Measurements from ENCODE around the gene WFIKKN2.
"Not testable (repeated sequence)": the region's sequence is repeated elsewhere in the genome, so short reads cannot be mapped to it uniquely, and the experiment has no call there.

The WFIKKN2 gene

DNA sequence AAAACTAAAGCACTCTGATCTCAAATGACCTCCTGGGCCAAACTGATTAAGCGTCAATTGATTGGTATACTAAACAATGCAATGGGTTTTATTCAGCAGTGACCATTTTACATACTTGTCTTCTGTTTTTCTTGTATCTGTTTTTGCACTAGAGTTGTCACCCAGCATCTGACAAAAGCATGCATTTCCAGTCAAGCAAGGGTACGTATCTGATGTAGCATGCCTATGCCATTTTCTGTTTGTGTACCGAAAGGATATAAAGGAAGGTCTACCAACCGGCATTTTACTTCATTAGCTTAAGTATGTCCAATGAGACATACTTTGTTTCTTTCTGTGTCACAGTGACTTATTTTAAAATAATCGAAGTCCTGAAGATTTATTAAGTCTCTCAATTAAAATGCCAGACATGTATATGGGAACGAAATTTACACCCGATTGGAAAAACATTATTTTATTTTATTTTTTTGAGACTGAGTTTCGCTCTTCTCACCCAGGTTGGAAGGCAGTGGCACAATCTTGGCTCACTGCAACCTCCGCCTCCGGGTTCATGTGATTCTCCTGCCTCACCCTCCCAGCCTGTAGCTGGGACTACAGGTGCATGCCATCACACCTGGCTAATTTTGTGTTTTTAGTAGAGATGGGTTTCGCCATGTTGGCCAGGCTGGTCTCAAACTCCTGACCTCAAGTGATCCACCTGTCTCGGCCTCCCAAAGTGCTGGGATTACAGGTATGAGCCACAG lies 23.3 kb downstream of the WFIKKN2 start:
- no peak for DNase-seq

GRCh38 chr17:50859727-50860126 lies 24.3 kb downstream of the WFIKKN2 start:
- not testable (repeated sequence) for DNase-seq

DNA sequence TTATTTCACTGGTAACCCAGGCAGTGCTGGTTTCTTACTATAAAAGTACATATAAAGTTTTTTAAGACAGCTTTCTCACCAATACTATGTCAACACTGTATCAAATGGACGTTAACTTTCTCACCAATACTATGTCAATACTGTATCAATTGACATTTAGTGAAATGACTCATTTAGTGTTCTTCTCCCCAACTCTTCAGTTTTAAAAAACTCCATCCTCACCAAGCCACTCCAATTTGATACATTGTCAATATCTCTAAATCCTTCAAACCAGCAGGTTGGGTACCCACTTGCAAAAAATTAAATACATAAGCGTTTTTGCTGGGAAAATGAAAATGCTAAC lies 25.9 kb downstream of the WFIKKN2 start:
- no peak for DNase-seq

DNA sequence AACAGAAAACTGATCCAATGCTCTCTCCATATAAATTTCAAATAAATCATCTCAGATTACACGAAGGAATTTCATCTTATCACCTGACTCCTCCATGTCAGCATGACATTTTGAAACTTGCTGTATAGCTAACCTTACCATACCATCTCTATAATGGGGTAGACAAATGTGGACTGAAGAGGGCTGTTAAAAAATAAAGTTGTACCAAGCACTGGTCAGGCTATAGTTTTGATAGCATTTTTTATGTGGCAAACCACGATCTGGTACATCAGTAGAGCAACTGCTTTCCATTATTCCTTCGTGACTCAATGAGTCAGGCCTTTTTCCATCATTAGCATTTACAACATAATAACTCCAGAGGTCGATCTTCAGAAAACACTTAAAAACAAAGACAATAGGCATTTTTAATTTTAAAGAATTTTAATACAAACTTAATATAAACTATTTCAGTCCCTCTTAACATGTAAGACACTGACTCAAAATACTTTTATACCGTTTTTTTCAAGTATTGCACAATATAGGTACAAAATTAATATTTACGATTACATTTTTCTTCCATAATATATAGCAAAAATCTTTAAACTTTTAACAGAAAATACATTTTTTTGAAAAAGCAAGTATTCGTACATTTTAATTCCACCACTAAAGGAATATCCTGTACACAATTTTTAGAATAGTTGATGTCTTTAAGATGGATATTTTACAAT lies 26.6 kb downstream of the WFIKKN2 start:
- no peak for DNase-seq

- DNase-seq: peak; percentile 58
Observed at GRCh38 chr17:50863221-50863843, 27.9 kb downstream of the WFIKKN2 start.

- no peak for DNase-seq
Observed at GRCh38 chr17:50863931-50864330, 28.5 kb downstream of the WFIKKN2 start.

DNA sequence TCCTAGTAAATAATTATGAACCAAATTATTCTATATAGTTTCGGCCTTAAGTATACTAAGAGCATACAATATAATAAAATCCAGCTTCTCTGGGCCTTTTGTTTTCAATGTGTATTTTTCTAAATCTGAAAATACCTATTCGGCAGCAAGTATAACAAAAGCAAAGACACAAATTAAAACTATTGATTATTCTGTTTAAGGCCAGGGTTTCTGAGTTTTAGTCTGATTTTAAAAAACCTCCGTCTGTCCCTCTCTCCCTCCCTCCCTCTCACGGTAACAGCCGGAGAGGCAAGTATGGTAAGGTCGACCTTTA lies 29.3 kb downstream of the WFIKKN2 start:
- DNase-seq: no peak

DNA sequence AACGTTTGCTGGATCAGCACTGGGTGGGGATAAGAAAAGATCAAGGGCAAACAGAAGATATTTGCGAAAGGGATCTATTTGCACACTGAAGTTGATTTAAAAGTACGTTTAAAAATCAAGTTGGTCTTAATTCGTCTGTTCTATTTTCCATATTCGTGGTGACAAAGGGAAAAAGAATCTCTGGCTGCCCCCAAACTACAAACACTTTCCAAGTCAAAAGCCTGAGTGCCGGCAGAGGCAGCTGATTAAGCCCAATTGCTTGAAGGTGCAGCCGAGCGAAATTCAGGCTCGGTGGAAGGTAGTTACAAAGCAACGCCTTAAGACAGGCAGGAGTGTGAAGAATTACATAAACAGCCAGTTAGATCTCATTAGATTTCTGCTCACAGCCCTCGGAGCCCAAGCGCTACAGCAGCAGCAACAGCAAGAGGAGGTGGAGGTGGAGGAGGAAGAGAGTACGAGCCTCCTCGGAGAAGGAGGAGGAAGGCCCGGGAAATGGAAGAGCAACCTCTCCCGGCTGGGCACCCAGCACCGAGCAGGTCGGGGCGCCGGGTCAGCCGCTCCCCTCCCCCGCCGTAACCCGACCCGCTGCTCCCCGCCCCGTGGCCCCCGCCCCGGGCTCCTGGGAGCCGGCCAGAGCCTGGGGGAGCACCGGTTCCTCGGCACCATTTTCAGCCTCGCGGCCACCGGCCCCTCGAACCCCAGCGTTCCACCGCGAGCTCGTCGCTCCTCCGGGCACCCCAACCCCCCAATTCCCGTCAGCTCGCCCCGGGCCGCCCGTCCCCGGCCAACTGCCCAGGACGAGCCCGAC lies 29.9 kb downstream of the WFIKKN2 start:
- DNase-seq: peak; percentile 69

DNA sequence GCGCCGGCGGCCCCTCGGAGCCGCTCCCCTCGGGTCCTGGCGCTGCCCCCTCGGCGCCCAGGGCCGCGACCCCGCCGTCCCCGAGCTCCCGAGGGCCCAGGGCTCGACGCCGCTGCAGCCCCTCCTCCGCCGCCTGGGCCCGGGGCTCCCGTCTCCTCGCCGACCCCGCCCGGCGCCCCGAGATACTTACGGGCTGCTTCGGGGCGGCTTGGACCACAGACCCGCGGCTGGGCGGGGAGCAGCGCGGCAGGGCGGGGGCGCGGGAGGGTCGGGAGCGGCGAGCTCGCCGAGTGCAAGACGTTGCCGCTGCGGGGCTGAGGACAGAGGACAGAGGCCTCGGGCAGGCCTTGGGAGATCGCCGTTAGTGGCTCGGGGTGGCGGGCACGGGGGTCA lies 30.5 kb downstream of the WFIKKN2 start:
- no peak for DNase-seq

GRCh38 chr17:50866261-50866949 lies 31.0 kb downstream of the WFIKKN2 start, which contains the start of gene TOB1:
Gene TOB1 (minus strand): TSS chr17:50866354. CDS start chr17:50864017, 2,337 bp downstream.
- DNase-seq: peak; percentile 97

DNA sequence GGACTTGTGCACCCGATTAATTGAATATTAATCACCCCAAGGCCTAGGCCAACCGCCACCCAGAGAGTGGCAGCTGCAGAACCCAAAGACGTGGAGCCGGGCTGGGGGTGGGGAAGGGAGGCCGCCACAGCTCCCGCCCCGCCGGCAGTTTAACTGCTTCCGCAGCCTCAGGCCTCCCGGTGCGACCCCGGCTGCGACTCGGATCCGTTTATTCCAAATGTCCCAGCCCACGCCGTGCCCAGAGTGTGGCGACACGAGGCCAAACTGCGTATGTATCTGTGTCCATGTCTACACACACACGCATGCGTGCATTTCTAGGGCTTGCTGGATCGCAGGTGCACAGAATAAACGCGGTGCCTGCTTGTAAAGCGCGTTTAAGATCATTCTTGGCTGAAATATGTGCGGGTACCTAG lies 31.6 kb downstream of the WFIKKN2 start:
- DNase-seq: no peak

- DNase-seq: peak; percentile 95
Observed at GRCh38 chr17:50867363-50868139, 32.2 kb downstream of the WFIKKN2 start.

DNA sequence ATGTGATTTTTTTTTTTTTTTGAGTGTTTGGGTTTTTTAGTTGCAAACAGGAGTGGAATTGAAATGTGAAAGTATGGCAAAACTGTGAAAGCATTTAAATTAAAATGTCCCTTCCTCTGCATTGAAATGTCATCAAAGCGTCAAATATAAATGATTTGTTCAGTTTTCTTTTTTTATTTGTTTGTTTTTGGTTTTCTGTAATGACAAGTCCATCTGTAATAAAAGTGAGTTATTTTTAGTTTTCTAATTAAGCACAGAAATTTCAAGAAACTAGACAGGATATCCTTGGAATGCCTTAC lies 32.7 kb downstream of the WFIKKN2 start:
- DNase-seq: no peak

- DNase-seq: no peak
Observed at GRCh38 chr17:50868602-50869001, 33.2 kb downstream of the WFIKKN2 start.

DNA sequence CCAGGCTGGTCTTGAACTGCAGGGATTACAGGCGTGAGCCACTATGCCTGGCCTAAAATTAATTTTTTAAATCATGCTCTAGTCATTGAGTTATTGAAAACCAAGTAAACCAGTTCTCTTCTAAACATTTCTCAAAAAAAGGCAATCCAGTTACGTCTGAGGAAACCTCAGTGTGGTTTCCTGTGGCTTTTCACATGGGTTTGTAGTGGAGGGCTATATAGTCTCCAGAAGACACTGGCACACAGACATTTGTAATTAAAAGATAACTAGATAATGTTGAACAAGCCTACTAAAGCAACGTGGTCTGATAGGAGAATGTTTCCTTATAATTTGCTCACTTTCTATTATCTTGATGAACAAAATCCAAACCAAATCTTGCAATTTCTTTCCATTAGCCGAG lies 36.0 kb downstream of the WFIKKN2 start:
- no peak for DNase-seq

GRCh38 chr17:50871898-50872297 lies 36.5 kb downstream of the WFIKKN2 start:
- no peak for DNase-seq

DNA sequence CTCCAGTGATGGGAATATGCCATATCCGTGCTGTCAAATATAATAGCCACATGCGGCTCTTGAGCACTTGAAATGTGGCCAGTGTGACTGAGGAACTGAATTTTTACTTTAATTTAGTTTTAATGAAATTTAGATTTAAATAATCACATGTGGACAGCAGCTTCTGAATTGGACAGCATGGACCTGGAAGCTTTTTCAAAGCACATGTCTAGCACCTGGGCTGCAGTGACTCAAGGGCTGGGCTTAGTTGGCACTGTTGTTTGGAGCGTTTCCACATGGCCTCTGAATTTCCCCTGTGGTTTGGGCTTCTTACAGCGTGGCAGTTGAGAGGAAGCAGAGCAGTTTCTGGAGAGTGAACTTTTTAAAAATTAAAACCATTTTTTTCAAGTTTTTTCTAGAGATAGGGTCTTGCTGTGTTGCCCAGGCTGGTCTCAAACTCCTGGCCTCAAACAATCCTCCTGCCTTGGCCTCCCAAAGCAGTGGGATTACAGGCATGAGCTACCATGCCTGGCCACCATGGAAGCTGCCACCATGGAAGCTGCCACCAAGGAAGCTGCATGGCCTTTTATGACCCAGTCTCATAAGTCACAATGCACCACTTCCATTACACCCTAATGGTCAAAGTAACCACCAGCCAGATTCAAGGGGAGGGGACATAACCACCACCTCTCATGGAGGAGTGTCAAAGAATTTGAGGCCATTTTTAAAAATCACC lies 37.5 kb downstream of the WFIKKN2 start:
- no peak for DNase-seq

GRCh38 chr17:50875074-50875473 lies 39.7 kb downstream of the WFIKKN2 start:
- no peak for DNase-seq

- not testable (repeated sequence) for DNase-seq
Observed at GRCh38 chr17:50877042-50877441, 41.7 kb downstream of the WFIKKN2 start.

DNA sequence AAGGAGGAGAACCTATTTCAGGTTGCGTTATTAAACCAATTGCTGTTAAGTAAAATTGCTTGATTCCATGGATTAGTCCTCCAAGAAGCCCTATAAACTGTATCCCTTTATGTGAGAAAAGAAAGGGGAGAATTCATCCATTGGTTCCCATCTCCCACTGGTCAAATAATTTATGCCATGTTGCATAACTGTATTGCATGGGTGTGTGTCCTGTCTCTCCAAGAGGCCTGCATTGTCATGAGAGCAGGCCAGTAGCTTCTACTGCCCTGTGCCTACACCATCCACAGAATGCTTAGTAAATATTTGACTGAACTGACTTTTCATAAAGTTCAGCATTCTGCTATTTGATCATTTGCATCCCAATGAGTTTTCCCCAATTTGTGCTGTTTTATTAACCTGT lies 42.5 kb downstream of the WFIKKN2 start:
- no peak for DNase-seq

DNA sequence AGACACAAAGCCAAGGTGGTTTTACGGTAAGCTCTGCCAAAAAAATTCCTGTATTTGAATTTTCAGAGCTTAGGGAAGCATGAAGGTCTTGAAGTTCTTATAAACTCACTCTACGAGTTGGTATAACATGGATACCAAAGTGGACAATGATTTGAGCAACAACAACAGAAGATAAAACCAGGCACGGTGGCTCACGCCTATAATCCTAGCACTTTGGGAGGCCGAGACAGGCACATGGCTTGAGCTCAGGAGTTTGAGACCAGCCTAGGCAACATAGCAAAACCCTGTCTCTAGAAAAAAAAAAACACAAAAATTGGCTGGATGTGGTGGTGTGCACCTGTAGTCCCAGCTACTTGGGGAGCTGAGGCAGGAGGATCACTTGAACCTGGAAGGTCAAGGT lies 43.7 kb downstream of the WFIKKN2 start:
- no peak for DNase-seq

GRCh38 chr17:50881182-50881581 lies 45.8 kb downstream of the WFIKKN2 start:
- no peak for DNase-seq

Measured in hematopoietic multipotent progenitor cell treated with erythropoietin and hydrocortisone succinate and interleukin-3 and kit ligand, for 8 days (in vitro differentiated cells).